Bronchial epithelial cell (primary cell): ENCODE data around the gene PSMC4. TPM values are rescaled to one million over a fixed set of nuclear protein-coding genes. Genes with fewer than 3 reads are reported as not detected.
A peak's percentile ranks its signal among the peaks of the same experiment; 100 is the strongest.

Experiments used
- DNase-seq: peaks from one replicate; pipeline ENCODE4 v3.0.0-alpha.2; 2010; ENCODE audit warnings: low read depth
- FAIRE-seq: peaks from 2 replicates; lab custom pipeline; 2011; peaks lifted over from hg19 to GRCh38; lab: Jason Lieb, UNC
- H3K27me3 ChIP-seq: 2 replicates; pipeline ENCODE4 v1.5.1; 2011; ENCODE audit warnings: low read length; ENCODE audit not compliant: control insufficient read depth, insufficient read depth
- H3K36me3 ChIP-seq: 2 replicates; pipeline ENCODE4 v1.5.1; 2011; ENCODE audit warnings: low read length; ENCODE audit not compliant: control insufficient read depth, insufficient read depth
- H3K4me3 ChIP-seq: 2 replicates; pipeline ENCODE4 v1.5.1; 2011; ENCODE audit warnings: mild to moderate bottlenecking, low read depth, low read length, control low read depth
- CTCF ChIP-seq: IDR thresholded peaks from 2 replicates; pipeline ENCODE4 v1.5.1; 2011; ENCODE audit warnings: mild to moderate bottlenecking, moderate library complexity, low read length, control low read depth, inconsistent platforms; ENCODE audit not compliant: insufficient read depth, severe bottlenecking
- total RNA-seq: library from RNA; depleted of rRNA; stranded (reverse); fragments of >200 nt; gene quantifications from 2 replicates; pipeline ENCODE4 v1.2.1, GENCODE V29; 2014

PSMC4 gene
- total RNA-seq, 1 donor from 2014 or later, result 99.3 TPM

GRCh38 chr19:39940221-39940833 lies 30.6 kb upstream of the PSMC4 start:
- no peak for DNase-seq
- H3K4me3 ChIP-seq, result no peak overlapping the region
- no peaks in the 10 kb centered on the region for H3K27me3 ChIP-seq
- TF ChIP-seq CTCF, result no peak
- no peaks in the 10 kb centered on the region for H3K36me3 ChIP-seq
- FAIRE-seq, result no peak

GRCh38 chr19:39941151-39941550 lies 29.8 kb upstream of the PSMC4 start:
- FAIRE-seq (no peak), DNase-seq (no peak)
- no peaks in the 10 kb centered on the region for H3K27me3 ChIP-seq
- H3K4me3 ChIP-seq, result no peak overlapping the region
- H3K36me3 ChIP-seq, result no peaks in the 10 kb centered on the region
- no peak for TF ChIP-seq CTCF

- DNase-seq (peak; percentile 33), FAIRE-seq (no peak)
- no peak overlapping the region for H3K4me3 ChIP-seq
- no peaks in the 10 kb centered on the region for H3K36me3 ChIP-seq
- TF ChIP-seq CTCF, result no peak
- no peaks in the 10 kb centered on the region for H3K27me3 ChIP-seq
These were observed 29.2 kb upstream of the PSMC4 start for GRCh38 chr19:39941615-39942365.

- TF ChIP-seq CTCF, result no peak
- DNase-seq, result no peak
- FAIRE-seq, result no peak
- Histone ChIP-seq H3K36me3 (no peaks in the 10 kb centered on the region), H3K4me3 (no peak overlapping the region), H3K27me3 (no peaks in the 10 kb centered on the region)
These were observed 28.6 kb upstream of the PSMC4 start for GRCh38 chr19:39942366-39942730.

GRCh38 chr19:39943586-39943985 lies 27.4 kb upstream of the PSMC4 start:
- no peaks in the 10 kb centered on the region for H3K27me3 ChIP-seq
- no peak for DNase-seq
- H3K36me3 ChIP-seq, result no peaks in the 10 kb centered on the region
- no peak overlapping the region for H3K4me3 ChIP-seq
- no peak for FAIRE-seq
- no peak for TF ChIP-seq CTCF

DNA sequence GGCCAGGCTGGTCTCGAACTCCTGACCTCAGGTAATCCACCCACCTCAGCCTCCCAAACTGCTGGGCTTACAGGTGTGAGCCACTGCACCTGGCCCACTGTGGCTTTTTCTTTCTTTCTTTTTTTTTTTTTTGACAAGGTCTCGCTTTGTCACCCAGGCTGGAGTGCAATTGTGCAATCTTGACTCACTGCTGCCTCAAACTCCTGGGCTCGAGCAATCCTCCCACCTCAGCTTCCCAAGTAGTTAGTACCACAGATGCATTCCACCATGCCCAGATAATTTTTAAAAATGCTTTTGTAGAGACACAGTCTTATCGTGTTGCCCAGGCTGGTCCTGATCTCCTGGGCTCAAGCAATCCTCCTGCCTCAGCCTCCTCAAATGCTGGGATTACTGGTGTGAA lies 24.4 kb upstream of the PSMC4 start:
- no peak for TF ChIP-seq CTCF
- DNase-seq, result peak; percentile 67
- no peak overlapping the region for H3K4me3 ChIP-seq
- no peaks in the 10 kb centered on the region for H3K27me3 ChIP-seq
- no peak for FAIRE-seq
- no peaks in the 10 kb centered on the region for H3K36me3 ChIP-seq
